Measurements from ENCODE around the gene PSMC4. TPM values are rescaled to one million over a fixed set of nuclear protein-coding genes. Genes with fewer than 3 reads are reported as not detected.

Gene PSMC4
- polyA plus RNA-seq, 3 donors = 97.1 to 108 (median 103) TPM

Other genes starting within 250 kb of the PSMC4 start
- gene CLC, start 233.1 kb upstream of the PSMC4 start, polyA plus RNA-seq (ENCODE audit: insufficient read length in 3 of 3) = 1 to 10 TPM; 1.5 to 3.3 (median 2.9) TPM
- gene LEUTX, start 192.3 kb upstream of the PSMC4 start, polyA plus RNA-seq (ENCODE audit: insufficient read length in 3 of 3) = not detected
- gene DYRK1B, start 137.0 kb upstream of the PSMC4 start, polyA plus RNA-seq (ENCODE audit: insufficient read length in 3 of 3) = 10 to 100 TPM; 35.4 to 38.1 (median 35.9) TPM
- gene FBL, start 124.8 kb upstream of the PSMC4 start, polyA plus RNA-seq (ENCODE audit: insufficient read length in 3 of 3) = 100 to 1,000 TPM; 328 to 373 (median 335) TPM
- gene FCGBP, start 36.5 kb upstream of the PSMC4 start, polyA plus RNA-seq (ENCODE audit: insufficient read length in 3 of 3) = 10 to 100 TPM in 1 of 3 donors, 1 to 10 TPM in 2; 8.8 to 10.7 (median 9.4) TPM
- 10 to 100 TPM in 1 of 3 donors, 1 to 10 TPM in 2; 5.3 to 11.2 (median 8.3) TPM for gene ZNF546, start 25.9 kb downstream of the PSMC4 start, polyA plus RNA-seq (ENCODE audit: insufficient read length in 3 of 3)
- 10 to 100 TPM; 19.5 to 42.5 (median 37.3) TPM for gene ZNF780B, start 85.1 kb downstream of the PSMC4 start, polyA plus RNA-seq (ENCODE audit: insufficient read length in 3 of 3)
- 10 to 100 TPM; 18.0 to 24.4 (median 19.8) TPM for gene ZNF780A, start 119.8 kb downstream of the PSMC4 start, polyA plus RNA-seq (ENCODE audit: insufficient read length in 3 of 3)
- 10 to 100 TPM; 16.0 to 19.7 (median 16.8) TPM for gene MAP3K10, start 220.3 kb downstream of the PSMC4 start, polyA plus RNA-seq (ENCODE audit: insufficient read length in 3 of 3)
- gene TTC9B, start 247.2 kb downstream of the PSMC4 start, polyA plus RNA-seq (ENCODE audit: insufficient read length in 3 of 3) = under 1 TPM in 2 of 3 donors, not detected in 1; 0.10 to 0.34 TPM